ENCODE results near the gene CDKN1C. TPM values are rescaled to one million over a fixed set of nuclear protein-coding genes. Genes with fewer than 3 reads are reported as not detected.

The CDKN1C gene
- total and polyA plus RNA-seq, 2 donors from 2014 or later = 54.8 to 192 TPM

DNA sequence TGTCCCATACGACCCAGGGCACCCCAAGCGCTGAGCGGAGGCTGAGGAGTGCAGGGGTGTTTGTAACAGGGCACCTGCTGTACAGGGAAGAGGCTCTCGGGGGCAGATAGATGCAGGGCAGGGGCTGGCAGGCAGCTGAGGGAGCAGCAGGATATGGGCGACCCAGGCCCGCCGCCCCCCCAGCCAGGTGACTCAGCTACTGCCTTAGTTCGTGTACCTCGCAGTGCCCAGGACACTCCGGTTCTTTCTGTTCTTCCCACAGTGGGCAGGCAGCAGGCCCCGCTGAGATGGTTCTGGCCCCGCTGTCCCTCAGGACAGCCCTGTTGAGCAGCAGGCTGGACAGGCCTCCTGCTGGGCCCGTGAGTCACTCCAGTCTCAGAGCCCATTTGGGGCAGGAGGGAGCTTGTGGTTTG lies 27.4 kb upstream of the CDKN1C start:
- FAIRE-seq (no peak), DNase-seq (no peak)
- TF ChIP-seq, protein P1, sequence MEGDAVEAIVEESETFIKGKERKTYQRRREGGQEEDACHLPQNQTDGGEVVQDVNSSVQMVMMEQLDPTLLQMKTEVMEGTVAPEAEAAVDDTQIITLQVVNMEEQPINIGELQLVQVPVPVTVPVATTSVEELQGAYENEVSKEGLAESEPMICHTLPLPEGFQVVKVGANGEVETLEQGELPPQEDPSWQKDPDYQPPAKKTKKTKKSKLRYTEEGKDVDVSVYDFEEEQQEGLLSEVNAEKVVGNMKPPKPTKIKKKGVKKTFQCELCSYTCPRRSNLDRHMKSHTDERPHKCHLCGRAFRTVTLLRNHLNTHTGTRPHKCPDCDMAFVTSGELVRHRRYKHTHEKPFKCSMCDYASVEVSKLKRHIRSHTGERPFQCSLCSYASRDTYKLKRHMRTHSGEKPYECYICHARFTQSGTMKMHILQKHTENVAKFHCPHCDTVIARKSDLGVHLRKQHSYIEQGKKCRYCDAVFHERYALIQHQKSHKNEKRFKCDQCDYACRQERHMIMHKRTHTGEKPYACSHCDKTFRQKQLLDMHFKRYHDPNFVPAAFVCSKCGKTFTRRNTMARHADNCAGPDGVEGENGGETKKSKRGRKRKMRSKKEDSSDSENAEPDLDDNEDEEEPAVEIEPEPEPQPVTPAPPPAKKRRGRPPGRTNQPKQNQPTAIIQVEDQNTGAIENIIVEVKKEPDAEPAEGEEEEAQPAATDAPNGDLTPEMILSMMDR (IDR thresholded peaks at IDR 0.05; ENCODE audit: borderline replicate concordance, extremely low read depth, insufficient read depth) = no peak
- H3K27me3 ChIP-seq (ENCODE audit: control insufficient read depth, insufficient read depth, low read length) = no peaks in the 10 kb centered on the region
- H3K36me3 ChIP-seq (ENCODE audit: control insufficient read depth in 2 of 3, insufficient read depth in 3 of 3, low read length in 3 of 3) = no peaks in the 10 kb centered on the region
- intact Hi-C loops (cut with DNase I) = no loop called here
- H3K27ac ChIP-seq (ENCODE audit: low read depth in 2 of 2, low read length in 2 of 2) = peak overlapping the region; percentile 59 to 60
- peaks cover 0 to 16% (median 0%) of the 10 kb centered on the region in 3 donors for H3K4me1 ChIP-seq (ENCODE audit: control insufficient read depth in 2 of 3, insufficient read depth in 2 of 3, low read depth in 1 of 3, low read length in 3 of 3)
- no peak overlapping the region for H3K4me3 ChIP-seq (ENCODE audit: low read length in 3 of 3)
- H3K9me3 ChIP-seq (ENCODE audit: control insufficient read depth in 2 of 3, insufficient read depth in 1 of 3, low read length in 3 of 3) = no peaks in the 10 kb centered on the region
- peak overlapping the region in 1 of 3 donors; percentile 15 for H3K9ac ChIP-seq (ENCODE audit: low read length in 3 of 3)

DNA sequence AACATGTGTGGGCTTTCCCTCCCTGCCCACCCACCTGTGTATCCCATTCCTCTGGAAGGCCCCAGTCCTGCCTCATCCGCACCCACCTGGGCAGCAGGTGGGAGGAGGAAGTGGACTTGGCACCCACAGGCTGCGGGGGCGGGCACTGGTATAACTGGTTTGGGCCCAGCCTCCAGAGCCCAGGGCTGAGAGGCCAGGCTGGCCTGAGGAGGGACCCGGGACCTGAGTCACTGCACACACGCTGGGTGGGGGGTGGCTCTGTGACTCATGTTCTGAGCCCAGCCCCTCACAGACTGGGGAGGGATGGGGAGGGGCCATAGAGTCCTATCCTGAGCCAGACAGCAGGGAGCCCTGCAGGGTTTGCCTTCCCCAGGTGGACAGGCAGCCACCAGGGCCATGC lies 26.9 kb upstream of the CDKN1C start:
- Histone ChIP-seq H3K9ac (ENCODE audit: low read length in 3 of 3) (peak overlapping the region in 1 of 3 donors; percentile 15), H3K27ac (ENCODE audit: low read depth in 2 of 2, low read length in 2 of 2) (peak overlapping the region; percentile 81 to 89), H3K9me3 (ENCODE audit: control insufficient read depth in 2 of 3, insufficient read depth in 1 of 3, low read length in 3 of 3) (no peaks in the 10 kb centered on the region), H3K4me3 (ENCODE audit: low read length in 3 of 3) (no peak overlapping the region), H3K4me1 (ENCODE audit: control insufficient read depth in 2 of 3, insufficient read depth in 2 of 3, low read depth in 1 of 3, low read length in 3 of 3) (peaks cover 0 to 16% (median 0%) of the 10 kb centered on the region in 3 donors), H3K27me3 (ENCODE audit: control insufficient read depth, insufficient read depth, low read length) (no peaks in the 10 kb centered on the region), H3K36me3 (ENCODE audit: control insufficient read depth in 2 of 3, insufficient read depth in 3 of 3, low read length in 3 of 3) (no peaks in the 10 kb centered on the region)
- intact Hi-C loops (cut with DNase I) = no loop called here
- TF ChIP-seq, protein P1 (IDR thresholded peaks at IDR 0.05; ENCODE audit: borderline replicate concordance, extremely low read depth, insufficient read depth) = no peak
- FAIRE-seq (no peak), DNase-seq (peak; percentile 58 to 97 (median 78))

DNA sequence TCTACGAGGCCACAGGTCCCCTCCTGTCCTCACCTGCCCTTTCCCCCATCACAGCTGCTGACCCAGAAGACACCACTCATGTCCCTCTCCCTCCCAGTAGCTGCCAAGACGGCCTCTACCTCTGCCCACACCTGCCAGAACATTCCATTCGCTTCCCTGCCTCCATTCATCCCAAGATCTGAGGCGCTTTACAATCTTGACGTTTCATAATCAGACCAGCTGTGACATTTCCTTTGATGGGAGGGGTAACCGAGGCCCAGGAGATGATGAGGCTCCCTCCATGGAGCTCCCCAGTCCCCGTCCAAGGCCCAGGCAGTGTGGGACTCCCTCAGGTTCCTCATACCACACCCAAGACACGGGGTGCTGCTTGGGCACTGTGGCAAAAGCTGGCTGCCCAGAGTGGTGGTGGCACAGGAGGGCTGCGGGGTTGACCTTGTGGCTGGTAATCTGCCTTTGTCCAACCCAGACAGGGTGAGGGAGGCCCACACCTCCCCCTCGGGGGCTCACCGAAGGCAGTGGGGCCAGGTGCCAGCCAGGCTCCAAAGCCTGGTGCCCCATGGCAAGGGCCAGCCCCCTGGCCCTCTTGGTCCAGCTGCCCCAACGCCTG lies 26.3 kb upstream of the CDKN1C start:
- Histone ChIP-seq H3K4me1 (ENCODE audit: control insufficient read depth in 2 of 3, insufficient read depth in 2 of 3, low read depth in 1 of 3, low read length in 3 of 3) (peaks cover 0 to 16% (median 0%) of the 10 kb centered on the region in 3 donors), H3K27me3 (ENCODE audit: control insufficient read depth, insufficient read depth, low read length) (no peaks in the 10 kb centered on the region), H3K4me3 (ENCODE audit: low read length in 3 of 3) (no peak overlapping the region)

More for the DNA sequence above, 26.3 kb upstream of the CDKN1C start:
- intact Hi-C loops (cut with DNase I) = no loop called here
- FAIRE-seq = no peak
- H3K9me3 ChIP-seq (ENCODE audit: control insufficient read depth in 2 of 3, insufficient read depth in 1 of 3, low read length in 3 of 3) = no peaks in the 10 kb centered on the region
- H3K36me3 ChIP-seq (ENCODE audit: control insufficient read depth in 2 of 3, insufficient read depth in 3 of 3, low read length in 3 of 3) = no peaks in the 10 kb centered on the region
- TF ChIP-seq, protein P1 (IDR thresholded peaks at IDR 0.05; ENCODE audit: borderline replicate concordance, extremely low read depth, insufficient read depth) = no peak
- H3K9ac ChIP-seq (ENCODE audit: low read length in 3 of 3) = no peak overlapping the region
- H3K27ac ChIP-seq (ENCODE audit: low read depth in 2 of 2, low read length in 2 of 2) = peak overlapping the region; percentile 81 to 89
- DNase-seq = no peak
